Body of pancreas (tissue), 4 donors: ENCODE measurements around the gene NPTXR. TPM values are rescaled to one million over a fixed set of nuclear protein-coding genes. Genes with fewer than 3 reads are reported as not detected.
A peak's percentile ranks its signal among the peaks of the same experiment; 100 is the strongest.

Experiments used
- ATAC-seq: fragments of 150-250 bp; one replicate; pipeline ENCODE4 v1.9.1; 2016
- DNase-seq, 4 donors: peaks; one replicate each; pipeline ENCODE4 v3.0.0-alpha.2; 2019
- H3K27ac ChIP-seq, 4 donors: fragments of 200-600 bp; sonication (generic); 1 replicate in 3 of 4; 2 replicates in 1 of 4; pipeline versions ENCODE4 v1.5.1 to v1.6.1; 2016 to 2019; ENCODE audit warnings: mild to moderate bottlenecking in 1 of 4, mixed read lengths in 1 of 4, moderate library complexity in 1 of 4
- H3K27me3 ChIP-seq, 2 donors: fragments of 200-600 bp; sonication (generic); one replicate each; pipeline ENCODE4 v1.6.0; 2016; ENCODE audit warnings: mild to moderate bottlenecking in 1 of 2
- H3K36me3 ChIP-seq, 2 donors: fragments of 200-600 bp; sonication (generic); replicated peaks in 1 of 2; 2 replicates each; pipeline ENCODE4 v1.5.1; 2016; ENCODE audit warnings: low read depth in 2 of 2; ENCODE audit not compliant: insufficient read depth in 1 of 2
- H3K4me1 ChIP-seq: fragments of 200-600 bp; sonication (generic); one replicate; pipeline ENCODE4 v1.6.0; 2016
- H3K4me3 ChIP-seq, 2 donors: fragments of 200-600 bp; sonication (generic); 1 replicate in 1 of 2; 2 replicates in 1 of 2; pipeline ENCODE4 v1.5.1; 2016 to 2019
- H3K9me3 ChIP-seq, 3 donors: fragments of 200-600 bp; sonication (generic); 1 replicate in 2 of 3; 2 replicates in 1 of 3; pipeline ENCODE4 v1.5.1; 2016
- POLR2A ChIP-seq, 3 donors: fragments of 450-650 bp; IDR thresholded peaks; one replicate each; pipeline ENCODE4 v1.6.1; 2016; ENCODE audit warnings: antibody characterized with exemption in 3 of 3, mild to moderate bottlenecking in 2 of 3
- WGBS, 2 donors: methylation state at CpG; one replicate each; pipeline ENCODE4 v1.1.5; 2017; 5-methylcytosine and 5-hydroxymethylcytosine counted together
- intact Hi-C: fragments of 100-400 bp; cut with DNase I; formaldehyde crosslinking; loops from one replicate; pipeline ENCODE4 v1.15.1; 2023
- total RNA-seq, 2 donors: library from RNA; depleted of rRNA; stranded (reverse); fragments of >200 nt; gene quantifications; one replicate each; pipeline ENCODE4 v1.1.0, GENCODE V29; 2016
- TF ChIP-seq, protein P1 (sequence below), 7 experiments: fragments of 450-650 bp in 4 of 7; fragments of 200-600 bp in 3 of 7; sonication (generic) in 3 of 7; IDR thresholded peaks; one replicate each; pipeline ENCODE4 v1.5.1; 2016 to 2019; ENCODE audit warnings: antibody characterized with exemption in 7 of 7

Gene NPTXR
- total RNA-seq, 2 donors from 2014 or later = 6.0 to 10.5 TPM

DNA sequence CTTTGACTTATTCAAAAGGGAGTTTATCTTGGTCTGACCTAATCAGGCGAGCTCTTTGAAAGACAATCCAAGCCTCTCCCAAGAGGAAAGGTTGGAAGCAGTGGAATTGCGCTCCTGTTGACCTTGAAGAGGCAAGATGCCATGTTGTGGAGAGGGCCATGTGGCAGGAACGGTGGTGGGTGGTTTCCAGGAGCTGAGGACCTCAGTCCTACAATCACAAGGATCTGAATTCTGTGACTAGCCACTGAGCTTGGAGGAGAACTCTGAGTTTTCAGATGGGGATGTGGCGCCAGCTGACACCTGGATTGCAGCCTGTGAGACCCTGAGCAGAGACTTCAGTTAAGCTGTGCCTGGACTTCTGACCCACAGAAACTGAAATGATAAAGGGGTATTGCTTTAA lies 34.2 kb upstream of the NPTXR start:
- DNase-seq = no peak

DNA sequence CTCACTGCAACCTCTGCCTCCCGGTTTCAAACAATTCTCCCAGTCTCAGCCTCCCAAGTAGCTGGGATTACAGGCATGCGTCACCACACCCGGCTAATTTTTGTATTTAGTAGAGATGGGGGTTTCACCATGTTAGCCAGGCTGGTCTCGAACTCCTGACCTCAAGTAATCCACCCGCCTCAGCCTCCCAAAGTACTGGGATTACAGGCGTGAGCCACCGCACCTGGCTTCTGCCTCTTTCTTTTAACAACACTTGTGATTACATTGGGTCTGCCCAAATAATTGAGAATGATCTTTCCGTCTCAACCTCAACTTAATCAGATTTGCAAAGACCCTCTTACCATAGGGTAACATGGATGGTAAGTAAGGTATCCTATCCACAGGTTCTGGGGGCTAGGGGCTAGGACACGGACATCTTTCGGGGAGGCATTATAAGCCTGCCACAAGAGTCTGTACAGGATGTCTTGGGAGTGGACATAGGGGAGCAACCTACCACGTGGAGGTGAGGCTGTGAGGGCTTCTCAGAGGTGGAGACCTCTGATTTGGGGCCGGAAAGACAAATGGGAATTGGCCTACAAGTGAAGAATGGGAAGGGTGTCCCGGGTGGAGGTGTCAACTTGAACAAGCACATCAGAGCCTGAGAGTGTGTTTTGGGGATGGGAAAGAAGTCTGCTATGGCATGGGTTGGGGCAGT lies 30.8 kb upstream of the NPTXR start:
- Histone ChIP-seq H3K4me1 (peaks cover 24% of the 10 kb centered on the region), H3K9me3 (no peaks in the 10 kb centered on the region), H3K36me3 (no peaks in the 10 kb centered on the region), H3K27me3 (no peaks in the 10 kb centered on the region), H3K4me3 (no peak overlapping the region), H3K27ac (no peak overlapping the region)
- TF ChIP-seq, protein P1, sequence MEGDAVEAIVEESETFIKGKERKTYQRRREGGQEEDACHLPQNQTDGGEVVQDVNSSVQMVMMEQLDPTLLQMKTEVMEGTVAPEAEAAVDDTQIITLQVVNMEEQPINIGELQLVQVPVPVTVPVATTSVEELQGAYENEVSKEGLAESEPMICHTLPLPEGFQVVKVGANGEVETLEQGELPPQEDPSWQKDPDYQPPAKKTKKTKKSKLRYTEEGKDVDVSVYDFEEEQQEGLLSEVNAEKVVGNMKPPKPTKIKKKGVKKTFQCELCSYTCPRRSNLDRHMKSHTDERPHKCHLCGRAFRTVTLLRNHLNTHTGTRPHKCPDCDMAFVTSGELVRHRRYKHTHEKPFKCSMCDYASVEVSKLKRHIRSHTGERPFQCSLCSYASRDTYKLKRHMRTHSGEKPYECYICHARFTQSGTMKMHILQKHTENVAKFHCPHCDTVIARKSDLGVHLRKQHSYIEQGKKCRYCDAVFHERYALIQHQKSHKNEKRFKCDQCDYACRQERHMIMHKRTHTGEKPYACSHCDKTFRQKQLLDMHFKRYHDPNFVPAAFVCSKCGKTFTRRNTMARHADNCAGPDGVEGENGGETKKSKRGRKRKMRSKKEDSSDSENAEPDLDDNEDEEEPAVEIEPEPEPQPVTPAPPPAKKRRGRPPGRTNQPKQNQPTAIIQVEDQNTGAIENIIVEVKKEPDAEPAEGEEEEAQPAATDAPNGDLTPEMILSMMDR (IDR thresholded peaks at IDR 0.05) = no peak
- no peak for TF ChIP-seq POLR2A (IDR thresholded peaks at IDR 0.05)
- WGBS, 2 donors = 93% methylated on average over 13 of the region's 13 CpGs
- ATAC-seq = no peak
- intact Hi-C loops = loop anchor here (5.0 kb wide), 1 partner anchor 43 kb away; no protein-coding TSS in a partner anchor
- no peak for DNase-seq

More for the DNA sequence above, 34.2 kb upstream of the NPTXR start:
- no peak overlapping the region for H3K27ac ChIP-seq
- H3K4me1 ChIP-seq = peaks cover 29% of the 10 kb centered on the region
- H3K27me3 ChIP-seq = no peaks in the 10 kb centered on the region
- no peak for TF ChIP-seq POLR2A (IDR thresholded peaks at IDR 0.05)
- TF ChIP-seq, protein P1 (IDR thresholded peaks at IDR 0.05) = no peak
- WGBS, 2 donors = 86 to 94% methylated on average over 4 of the region's 4 CpGs
- no peaks in the 10 kb centered on the region for H3K36me3 ChIP-seq
- intact Hi-C loops = loop anchor here (5.0 kb wide), 1 partner anchor 39 kb away; no protein-coding TSS in a partner anchor
- no peak for ATAC-seq
- H3K9me3 ChIP-seq = no peaks in the 10 kb centered on the region
- H3K4me3 ChIP-seq = no peak overlapping the region

DNA sequence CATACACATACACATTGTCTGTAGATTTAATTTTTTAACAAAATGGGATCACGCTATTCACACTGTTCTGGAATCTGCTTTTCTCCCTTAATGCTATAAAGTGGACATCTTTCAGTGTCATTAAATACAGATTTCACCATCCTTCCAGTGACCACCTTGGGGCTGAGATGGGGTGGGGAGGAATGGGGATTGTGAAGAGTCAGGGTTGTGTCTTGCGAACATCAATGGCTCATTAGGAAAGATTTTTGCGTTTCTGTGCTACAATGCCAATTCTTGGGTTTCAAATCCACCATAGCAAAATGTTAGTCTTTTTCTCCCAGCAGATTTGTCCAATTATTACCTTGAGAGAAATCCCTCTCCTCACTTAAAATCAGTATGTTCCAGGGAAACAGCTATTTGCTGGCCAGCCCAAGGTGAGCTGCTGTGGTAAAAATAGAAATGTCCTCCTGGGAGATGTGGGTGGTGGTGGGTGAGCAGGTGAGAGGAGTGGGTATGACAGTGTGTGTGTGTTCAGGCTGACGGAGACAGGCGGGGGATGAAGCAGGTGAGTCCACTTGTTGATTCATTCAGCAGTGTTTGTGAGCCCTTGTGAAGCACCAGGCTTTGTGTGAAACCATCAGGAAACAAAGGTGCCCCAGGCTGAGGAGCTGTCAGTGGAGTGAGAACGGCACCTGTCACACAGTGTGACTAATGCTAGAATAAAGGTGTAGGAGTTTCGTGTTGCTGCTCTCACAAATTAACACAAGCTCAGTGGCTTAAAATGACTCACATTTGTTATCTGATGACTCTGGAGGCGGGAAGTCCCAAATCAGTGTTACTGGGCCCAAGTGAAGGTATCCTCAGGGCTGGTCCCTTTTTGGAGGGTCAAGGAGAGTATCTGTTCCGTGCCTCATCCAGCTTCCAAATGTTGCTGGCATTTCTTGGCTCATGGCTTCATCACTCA lies 29.9 kb upstream of the NPTXR start:
- DNase-seq (no peak), ATAC-seq (no peak)
- Histone ChIP-seq H3K27ac (peak overlapping the region; percentile 76 to 94 (median 91)), H3K27me3 (no peaks in the 10 kb centered on the region), H3K4me3 (no peak overlapping the region), H3K36me3 (no peaks in the 10 kb centered on the region), H3K4me1 (peaks cover 32% of the 10 kb centered on the region), H3K9me3 (no peaks in the 10 kb centered on the region)
- intact Hi-C loops = no loop called here
- TF ChIP-seq, protein P1 (IDR thresholded peaks at IDR 0.05) = no peak
- TF ChIP-seq POLR2A (IDR thresholded peaks at IDR 0.05) = peak in 1 of 3 donors; percentile 7
- 67 to 69% methylated on average over 9 of the region's 9 CpGs for WGBS, 2 donors

DNA sequence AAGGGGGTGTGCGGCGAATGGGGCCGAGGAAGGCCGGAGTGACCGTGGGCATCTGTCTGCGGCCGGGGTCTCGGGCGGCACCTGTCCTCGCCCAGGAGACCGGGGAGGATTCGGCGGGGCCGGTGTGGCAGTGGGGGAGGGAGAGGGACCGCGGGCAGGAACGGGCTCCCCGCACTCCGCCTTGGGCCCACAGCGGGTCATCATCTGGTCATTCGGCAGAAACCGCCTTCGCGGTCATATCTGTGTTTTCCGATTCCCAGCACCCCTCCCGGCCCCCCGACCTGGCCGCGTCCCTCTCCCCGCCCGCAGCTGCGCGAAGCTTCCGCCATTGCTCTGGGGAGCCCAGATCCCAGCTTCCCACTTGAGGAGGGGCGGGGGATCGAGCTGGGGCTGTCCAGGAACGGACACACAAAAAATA lies 29.0 kb upstream of the NPTXR start:
- H3K4me3 ChIP-seq = peak overlapping the region; percentile 36 to 85
- peak overlapping the region; percentile 76 to 94 (median 91) for H3K27ac ChIP-seq
- DNase-seq (peak; percentile 62 to 66 (median 64)), ATAC-seq (peak; percentile 44)
- H3K36me3 ChIP-seq = no peaks in the 10 kb centered on the region
- H3K27me3 ChIP-seq = no peaks in the 10 kb centered on the region
- peaks cover 37% of the 10 kb centered on the region for H3K4me1 ChIP-seq
- H3K9me3 ChIP-seq = no peaks in the 10 kb centered on the region
- 0 to 1% methylated on average over 31 to 37 of the region's 37 CpGs for WGBS, 2 donors
- intact Hi-C loops = no loop called here
- TF ChIP-seq, protein P1 (IDR thresholded peaks at IDR 0.05) = no peak
- TF ChIP-seq POLR2A (IDR thresholded peaks at IDR 0.05) = peak in 2 of 3 donors; percentile 60 to 70
